Mesodermal cell (in vitro differentiated cells): ENCODE measurements around the gene GPC5.

Source experiments
- H3K27ac ChIP-seq: 2 replicates; pipeline ENCODE4 v1.7.0; 2013; ENCODE audit warnings: mild to moderate bottlenecking, low read depth, low read length, moderate library complexity; ENCODE audit not compliant: severe bottlenecking
- H3K36me3 ChIP-seq: 2 replicates; pipeline ENCODE4 v1.7.1; 2013; ENCODE audit warnings: mild to moderate bottlenecking, low read length, moderate library complexity; ENCODE audit not compliant: control insufficient read depth, insufficient read depth
- H3K4me1 ChIP-seq: one replicate; pipeline ENCODE4 v1.7.1; 2013; ENCODE audit warnings: mild to moderate bottlenecking, low read length; ENCODE audit not compliant: insufficient read depth, control insufficient read depth, poor library complexity, severe bottlenecking
- H3K4me3 ChIP-seq: 2 replicates; pipeline ENCODE4 v1.7.0; 2013; ENCODE audit warnings: low read length, control low read depth, mild to moderate bottlenecking; ENCODE audit not compliant: insufficient read depth, poor library complexity, severe bottlenecking; ENCODE audit errors: extremely low read depth
- H3K9me3 ChIP-seq: 2 replicates; pipeline ENCODE4 v1.7.1; 2013; ENCODE audit warnings: mild to moderate bottlenecking, low read length, moderate library complexity; ENCODE audit not compliant: control insufficient read depth
- WGBS, 2 experiments: methylation state at CpG; one replicate each; pipeline ENCODE4 v1.1.5; 2013; ENCODE audit warnings: missing lambda C conversion rate in 2 of 2; ENCODE audit not compliant: insufficient coverage in 2 of 2; 5-methylcytosine and 5-hydroxymethylcytosine counted together

Gene GPC5

GRCh38 chr13:91592056-91593014 is 193.9 kb downstream of the GPC5 start:
- WGBS, 2 experiments, result 74 to 75% methylated on average over 4 to 6 of the region's 6 CpGs
- Histone ChIP-seq H3K36me3 (no peaks in the 10 kb centered on the region), H3K9me3 (no peaks in the 10 kb centered on the region), H3K4me3 (no peak overlapping the region), H3K27ac (no peak overlapping the region), H3K4me1 (no peaks in the 10 kb centered on the region)

GRCh38 chr13:91593456-91593855 is 195.0 kb downstream of the GPC5 start:
- WGBS, 2 experiments, result no CpG with 5 or more reads among the region's 1 CpG
- no peak overlapping the region for H3K4me3 ChIP-seq
- H3K27ac ChIP-seq, result no peak overlapping the region
- no peaks in the 10 kb centered on the region for H3K4me1 ChIP-seq
- no peaks in the 10 kb centered on the region for H3K36me3 ChIP-seq
- H3K9me3 ChIP-seq, result no peaks in the 10 kb centered on the region

GRCh38 chr13:91594061-91594460 is 195.6 kb downstream of the GPC5 start:
- H3K4me1 ChIP-seq, result no peaks in the 10 kb centered on the region
- H3K9me3 ChIP-seq, result no peaks in the 10 kb centered on the region
- H3K4me3 ChIP-seq, result no peak overlapping the region
- no peaks in the 10 kb centered on the region for H3K36me3 ChIP-seq
- WGBS, 2 experiments, result no CpG with 5 or more reads among the region's 1 CpG
- H3K27ac ChIP-seq, result no peak overlapping the region

- H3K9me3 ChIP-seq, result no peaks in the 10 kb centered on the region
- no peaks in the 10 kb centered on the region for H3K4me1 ChIP-seq
- no CpG with 5 or more reads among the region's 2 CpGs for WGBS, 2 experiments
- no peak overlapping the region for H3K4me3 ChIP-seq
- no peaks in the 10 kb centered on the region for H3K36me3 ChIP-seq
- H3K27ac ChIP-seq, result no peak overlapping the region
Observed at GRCh38 chr13:91595677-91596076, 197.3 kb downstream of the GPC5 start.

- Histone ChIP-seq H3K4me3 (no peak overlapping the region), H3K27ac (no peak overlapping the region), H3K36me3 (no peaks in the 10 kb centered on the region), H3K4me1 (no peaks in the 10 kb centered on the region), H3K9me3 (no peaks in the 10 kb centered on the region)
- 85 to 100% methylated on average over 1 to 2 of the region's 2 CpGs for WGBS, 2 experiments
Observed at GRCh38 chr13:91596842-91597241, 198.4 kb downstream of the GPC5 start.

GRCh38 chr13:91598655-91599054 is 200.2 kb downstream of the GPC5 start:
- H3K9me3 ChIP-seq, result no peaks in the 10 kb centered on the region
- no peaks in the 10 kb centered on the region for H3K4me1 ChIP-seq
- no peaks in the 10 kb centered on the region for H3K36me3 ChIP-seq
- no peak overlapping the region for H3K4me3 ChIP-seq
- no peak overlapping the region for H3K27ac ChIP-seq

- no peaks in the 10 kb centered on the region for H3K4me1 ChIP-seq
- no peak overlapping the region for H3K27ac ChIP-seq
- no peaks in the 10 kb centered on the region for H3K9me3 ChIP-seq
- H3K36me3 ChIP-seq, result no peaks in the 10 kb centered on the region
- no peak overlapping the region for H3K4me3 ChIP-seq
- 86 to 94% methylated on average over 5 to 8 of the region's 9 CpGs for WGBS, 2 experiments
Observed at GRCh38 chr13:91601273-91601672, 202.9 kb downstream of the GPC5 start.

- no peaks in the 10 kb centered on the region for H3K4me1 ChIP-seq
- 100% methylated on average over 1 of the region's 3 CpGs for WGBS, 2 experiments
- no peaks in the 10 kb centered on the region for H3K9me3 ChIP-seq
- H3K4me3 ChIP-seq, result no peak overlapping the region
- H3K36me3 ChIP-seq, result no peaks in the 10 kb centered on the region
- H3K27ac ChIP-seq, result no peak overlapping the region
Observed at GRCh38 chr13:91601807-91602206, 203.4 kb downstream of the GPC5 start.

- peak overlapping the region; percentile 23 for H3K27ac ChIP-seq
- H3K36me3 ChIP-seq, result no peaks in the 10 kb centered on the region
- H3K9me3 ChIP-seq, result no peaks in the 10 kb centered on the region
- no peak overlapping the region for H3K4me3 ChIP-seq
- H3K4me1 ChIP-seq, result peaks cover 3% of the 10 kb centered on the region
- WGBS, 2 experiments, result 85 to 87% methylated on average over 2 to 3 of the region's 3 CpGs
Observed at GRCh38 chr13:91609353-91609752, 210.9 kb downstream of the GPC5 start.

GRCh38 chr13:91618315-91618714 is 219.9 kb downstream of the GPC5 start:
- no peak overlapping the region for H3K27ac ChIP-seq
- no CpG with 5 or more reads among the region's 3 CpGs for WGBS, 2 experiments
- no peaks in the 10 kb centered on the region for H3K36me3 ChIP-seq
- no peak overlapping the region for H3K4me3 ChIP-seq
- H3K9me3 ChIP-seq, result no peaks in the 10 kb centered on the region
- no peaks in the 10 kb centered on the region for H3K4me1 ChIP-seq

- no peak overlapping the region for H3K4me3 ChIP-seq
- H3K36me3 ChIP-seq, result no peaks in the 10 kb centered on the region
- H3K4me1 ChIP-seq, result no peaks in the 10 kb centered on the region
- H3K9me3 ChIP-seq, result no peaks in the 10 kb centered on the region
- H3K27ac ChIP-seq, result no peak overlapping the region
- 100% methylated on average over 1 of the region's 2 CpGs; no CpG with 5 or more reads in 1 of the 2 experiments for WGBS, 2 experiments
Observed at GRCh38 chr13:91620670-91621141, 222.3 kb downstream of the GPC5 start.
